ENCODE measurements around the gene PHRF1. TPM values are rescaled to one million over a fixed set of nuclear protein-coding genes. Genes with fewer than 3 reads are reported as not detected.

Gene PHRF1
- total and polyA plus RNA-seq, 4 donors, result 2.4 to 25.2 (median 18.8) TPM

DNA sequence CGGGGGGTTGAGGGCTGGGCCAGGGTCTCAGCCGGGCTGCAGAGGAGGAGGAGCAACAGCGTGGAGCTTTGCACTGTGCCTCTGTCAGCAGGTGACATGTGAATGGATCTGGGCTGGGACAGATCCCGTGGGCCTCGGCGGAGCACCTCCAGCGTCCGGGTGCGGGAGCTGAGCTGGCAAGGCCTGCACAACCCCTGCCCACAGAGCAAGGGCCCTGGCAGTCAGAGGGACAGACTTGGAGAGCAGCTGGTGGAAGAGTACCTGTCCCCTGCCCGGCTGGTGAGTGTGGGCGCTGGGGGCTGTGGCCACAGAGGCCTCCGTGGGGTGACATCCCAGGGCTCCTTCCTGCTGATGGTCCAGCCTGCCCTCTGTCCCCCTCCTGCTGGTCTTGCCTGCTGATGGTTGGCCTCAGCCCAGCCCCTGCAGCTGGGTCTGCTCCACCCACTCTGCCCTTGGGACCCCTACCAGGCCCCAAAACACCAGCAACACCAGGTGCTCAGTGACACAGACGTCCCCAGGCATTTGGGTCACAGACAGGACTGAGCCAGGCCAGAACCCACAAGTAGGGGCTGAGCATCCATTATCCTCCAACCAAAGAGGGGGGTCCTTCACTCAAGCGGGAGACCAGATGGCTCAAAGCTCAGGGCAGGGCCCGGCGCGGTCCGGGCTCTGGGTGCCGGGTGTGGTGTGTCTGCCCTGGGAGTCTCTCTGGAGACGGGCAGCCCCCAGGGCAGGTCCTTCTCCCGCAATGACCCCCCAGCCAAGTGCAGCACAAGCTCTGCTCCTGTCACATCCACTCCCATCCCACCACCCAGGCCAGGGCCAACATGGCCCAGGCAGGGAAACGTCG, 35.5 kb upstream of the PHRF1 start:
- no peak for TF ChIP-seq YY1 (IDR thresholded peaks at IDR 0.05)
- 97% methylated on average over 23 of the region's 23 CpGs for WGBS
- Histone ChIP-seq H3K36me3 (ENCODE audit: control insufficient read depth in 4 of 4, insufficient read depth in 3 of 4, low read depth in 1 of 4, low read length in 3 of 4) (no peaks in the 10 kb centered on the region), H3K4me3 (ENCODE audit: low read depth in 1 of 3, low read length in 3 of 3) (no peak overlapping the region), H3K27ac (ENCODE audit: low read depth in 1 of 2, low read length in 2 of 2) (no peak overlapping the region), H3K9ac (ENCODE audit: low read depth in 1 of 2, low read length in 2 of 2) (no peak overlapping the region), H3K4me1 (ENCODE audit: control insufficient read depth in 4 of 4, insufficient read depth in 4 of 4, low read length in 3 of 4) (peaks cover 6 to 19% (median 15%) of the 10 kb centered on the region in 4 donors), H3K27me3 (ENCODE audit: control insufficient read depth in 4 of 4, insufficient read depth in 4 of 4, low read length in 3 of 4) (no peaks in the 10 kb centered on the region), H3K9me3 (ENCODE audit: control insufficient read depth in 4 of 4, low read length in 3 of 4) (no peaks in the 10 kb centered on the region)
- no peak for DNase-seq (ENCODE audit: low spot score)

DNA sequence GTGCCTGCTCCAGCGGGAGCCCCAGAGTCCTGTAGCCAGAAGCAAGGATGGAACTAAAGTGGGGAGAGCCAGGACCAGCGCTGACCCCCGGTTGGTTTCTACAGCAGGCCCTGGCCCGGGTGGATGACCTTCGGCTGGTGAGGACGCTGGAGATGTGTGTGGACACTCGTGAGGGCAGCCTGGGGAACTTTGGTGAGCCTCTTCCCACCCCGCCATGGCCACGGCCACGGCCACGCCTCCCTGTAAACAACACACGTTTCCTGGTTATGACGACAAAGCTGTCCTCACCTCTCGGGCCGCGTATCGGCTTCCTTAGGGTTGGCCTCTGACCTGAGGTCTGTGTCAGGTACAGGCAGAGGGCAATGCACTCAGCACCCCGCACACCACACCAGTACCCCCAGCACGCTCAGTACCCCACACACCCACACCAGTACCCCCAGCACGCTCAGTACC, 34.8 kb upstream of the PHRF1 start:
- Histone ChIP-seq H3K36me3 (ENCODE audit: control insufficient read depth in 4 of 4, insufficient read depth in 3 of 4, low read depth in 1 of 4, low read length in 3 of 4) (no peaks in the 10 kb centered on the region), H3K4me3 (ENCODE audit: low read depth in 1 of 3, low read length in 3 of 3) (no peak overlapping the region), H3K9ac (ENCODE audit: low read depth in 1 of 2, low read length in 2 of 2) (no peak overlapping the region), H3K27me3 (ENCODE audit: control insufficient read depth in 4 of 4, insufficient read depth in 4 of 4, low read length in 3 of 4) (no peaks in the 10 kb centered on the region), H3K9me3 (ENCODE audit: control insufficient read depth in 4 of 4, low read length in 3 of 4) (no peaks in the 10 kb centered on the region), H3K4me1 (ENCODE audit: control insufficient read depth in 4 of 4, insufficient read depth in 4 of 4, low read length in 3 of 4) (peaks cover 3 to 14% (median 9%) of the 10 kb centered on the region in 4 donors), H3K27ac (ENCODE audit: low read depth in 1 of 2, low read length in 2 of 2) (no peak overlapping the region)
- TF ChIP-seq, protein P1, sequence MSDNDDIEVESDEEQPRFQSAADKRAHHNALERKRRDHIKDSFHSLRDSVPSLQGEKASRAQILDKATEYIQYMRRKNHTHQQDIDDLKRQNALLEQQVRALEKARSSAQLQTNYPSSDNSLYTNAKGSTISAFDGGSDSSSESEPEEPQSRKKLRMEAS (IDR thresholded peaks at IDR 0.05), result no peak
- TF ChIP-seq, protein P2, sequence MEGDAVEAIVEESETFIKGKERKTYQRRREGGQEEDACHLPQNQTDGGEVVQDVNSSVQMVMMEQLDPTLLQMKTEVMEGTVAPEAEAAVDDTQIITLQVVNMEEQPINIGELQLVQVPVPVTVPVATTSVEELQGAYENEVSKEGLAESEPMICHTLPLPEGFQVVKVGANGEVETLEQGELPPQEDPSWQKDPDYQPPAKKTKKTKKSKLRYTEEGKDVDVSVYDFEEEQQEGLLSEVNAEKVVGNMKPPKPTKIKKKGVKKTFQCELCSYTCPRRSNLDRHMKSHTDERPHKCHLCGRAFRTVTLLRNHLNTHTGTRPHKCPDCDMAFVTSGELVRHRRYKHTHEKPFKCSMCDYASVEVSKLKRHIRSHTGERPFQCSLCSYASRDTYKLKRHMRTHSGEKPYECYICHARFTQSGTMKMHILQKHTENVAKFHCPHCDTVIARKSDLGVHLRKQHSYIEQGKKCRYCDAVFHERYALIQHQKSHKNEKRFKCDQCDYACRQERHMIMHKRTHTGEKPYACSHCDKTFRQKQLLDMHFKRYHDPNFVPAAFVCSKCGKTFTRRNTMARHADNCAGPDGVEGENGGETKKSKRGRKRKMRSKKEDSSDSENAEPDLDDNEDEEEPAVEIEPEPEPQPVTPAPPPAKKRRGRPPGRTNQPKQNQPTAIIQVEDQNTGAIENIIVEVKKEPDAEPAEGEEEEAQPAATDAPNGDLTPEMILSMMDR (IDR thresholded peaks at IDR 0.05; ENCODE audit: low read depth, low read length, missing input control), result no peak
- TF ChIP-seq SP1 (IDR thresholded peaks at IDR 0.05), result no peak
- TF ChIP-seq HNF4A (conservative IDR thresholded peaks at IDR 0.05), result no peak
- no peak for TF ChIP-seq EGR1 (IDR thresholded peaks at IDR 0.05; ENCODE audit: low read depth in 2 of 2)
- TF ChIP-seq, protein P3, sequence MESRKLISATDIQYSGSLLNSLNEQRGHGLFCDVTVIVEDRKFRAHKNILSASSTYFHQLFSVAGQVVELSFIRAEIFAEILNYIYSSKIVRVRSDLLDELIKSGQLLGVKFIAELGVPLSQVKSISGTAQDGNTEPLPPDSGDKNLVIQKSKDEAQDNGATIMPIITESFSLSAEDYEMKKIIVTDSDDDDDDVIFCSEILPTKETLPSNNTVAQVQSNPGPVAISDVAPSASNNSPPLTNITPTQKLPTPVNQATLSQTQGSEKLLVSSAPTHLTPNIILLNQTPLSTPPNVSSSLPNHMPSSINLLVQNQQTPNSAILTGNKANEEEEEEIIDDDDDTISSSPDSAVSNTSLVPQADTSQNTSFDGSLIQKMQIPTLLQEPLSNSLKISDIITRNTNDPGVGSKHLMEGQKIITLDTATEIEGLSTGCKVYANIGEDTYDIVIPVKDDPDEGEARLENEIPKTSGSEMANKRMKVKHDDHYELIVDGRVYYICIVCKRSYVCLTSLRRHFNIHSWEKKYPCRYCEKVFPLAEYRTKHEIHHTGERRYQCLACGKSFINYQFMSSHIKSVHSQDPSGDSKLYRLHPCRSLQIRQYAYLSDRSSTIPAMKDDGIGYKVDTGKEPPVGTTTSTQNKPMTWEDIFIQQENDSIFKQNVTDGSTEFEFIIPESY (IDR thresholded peaks at IDR 0.05), result no peak
- no peak for TF ChIP-seq GABPA (IDR thresholded peaks at IDR 0.05 in 1 of 2, conservative IDR thresholded peaks at IDR 0.05 in 1 of 2)
- no peak for TF ChIP-seq JUND (IDR thresholded peaks at IDR 0.05)
- no peak for TF ChIP-seq TAF1 (conservative IDR thresholded peaks at IDR 0.05)
- TF ChIP-seq NR2F2 (IDR thresholded peaks at IDR 0.05), result no peak
- no peak for TF ChIP-seq FOXA1 (IDR thresholded peaks at IDR 0.05)
- TF ChIP-seq, protein P4, sequence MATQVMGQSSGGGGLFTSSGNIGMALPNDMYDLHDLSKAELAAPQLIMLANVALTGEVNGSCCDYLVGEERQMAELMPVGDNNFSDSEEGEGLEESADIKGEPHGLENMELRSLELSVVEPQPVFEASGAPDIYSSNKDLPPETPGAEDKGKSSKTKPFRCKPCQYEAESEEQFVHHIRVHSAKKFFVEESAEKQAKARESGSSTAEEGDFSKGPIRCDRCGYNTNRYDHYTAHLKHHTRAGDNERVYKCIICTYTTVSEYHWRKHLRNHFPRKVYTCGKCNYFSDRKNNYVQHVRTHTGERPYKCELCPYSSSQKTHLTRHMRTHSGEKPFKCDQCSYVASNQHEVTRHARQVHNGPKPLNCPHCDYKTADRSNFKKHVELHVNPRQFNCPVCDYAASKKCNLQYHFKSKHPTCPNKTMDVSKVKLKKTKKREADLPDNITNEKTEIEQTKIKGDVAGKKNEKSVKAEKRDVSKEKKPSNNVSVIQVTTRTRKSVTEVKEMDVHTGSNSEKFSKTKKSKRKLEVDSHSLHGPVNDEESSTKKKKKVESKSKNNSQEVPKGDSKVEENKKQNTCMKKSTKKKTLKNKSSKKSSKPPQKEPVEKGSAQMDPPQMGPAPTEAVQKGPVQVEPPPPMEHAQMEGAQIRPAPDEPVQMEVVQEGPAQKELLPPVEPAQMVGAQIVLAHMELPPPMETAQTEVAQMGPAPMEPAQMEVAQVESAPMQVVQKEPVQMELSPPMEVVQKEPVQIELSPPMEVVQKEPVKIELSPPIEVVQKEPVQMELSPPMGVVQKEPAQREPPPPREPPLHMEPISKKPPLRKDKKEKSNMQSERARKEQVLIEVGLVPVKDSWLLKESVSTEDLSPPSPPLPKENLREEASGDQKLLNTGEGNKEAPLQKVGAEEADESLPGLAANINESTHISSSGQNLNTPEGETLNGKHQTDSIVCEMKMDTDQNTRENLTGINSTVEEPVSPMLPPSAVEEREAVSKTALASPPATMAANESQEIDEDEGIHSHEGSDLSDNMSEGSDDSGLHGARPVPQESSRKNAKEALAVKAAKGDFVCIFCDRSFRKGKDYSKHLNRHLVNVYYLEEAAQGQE (IDR thresholded peaks at IDR 0.05), result no peak
- TF ChIP-seq FOXA2 (IDR thresholded peaks at IDR 0.05), result no peak
- TF ChIP-seq, protein P5, sequence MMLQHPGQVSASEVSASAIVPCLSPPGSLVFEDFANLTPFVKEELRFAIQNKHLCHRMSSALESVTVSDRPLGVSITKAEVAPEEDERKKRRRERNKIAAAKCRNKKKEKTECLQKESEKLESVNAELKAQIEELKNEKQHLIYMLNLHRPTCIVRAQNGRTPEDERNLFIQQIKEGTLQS (IDR thresholded peaks at IDR 0.05), result no peak
- no peak for TF ChIP-seq RAD21 (IDR thresholded peaks at IDR 0.05)
- TF ChIP-seq RXRA (IDR thresholded peaks at IDR 0.05), result no peak
- no peak for TF ChIP-seq HNF4G (IDR thresholded peaks at IDR 0.05)
- no peak for TF ChIP-seq YY1 (IDR thresholded peaks at IDR 0.05)
- WGBS, result 91% methylated on average over 20 of the region's 20 CpGs
- no peak for DNase-seq (ENCODE audit: low spot score)
